SK-N-SH (cell line): ENCODE measurements around the gene IFNG. TPM values are rescaled to one million over a fixed set of nuclear protein-coding genes. Genes with fewer than 3 reads are reported as not detected.

ENCODE experiments used
- CTCF ChIA-PET: fragments of 300-600, 350-600 bp; formaldehyde crosslinking; extraction: SDS; loops from one replicate; lab custom pipeline; 2021; lab: Yijun Ruan, JAX
- POLR2A ChIA-PET: fragments of 350-600 bp; sonication (Branson Sonifier 250); formaldehyde crosslinking; extraction: SDS; loops from one replicate; lab custom pipeline; 2020; ENCODE audit warnings: antibody characterized with exemption, inconsistent platforms; lab: Yijun Ruan, JAX
- DNase-seq: peaks from one replicate; pipeline ENCODE4 v3.0.0; 2012
- H2AFZ ChIP-seq: fragments of 200-600 bp; sonication (generic); 2 replicates; pipeline ENCODE4 v1.8.1; 2016; ENCODE audit warnings: antibody characterized with exemption, mild to moderate bottlenecking, low read depth
- H3F3A ChIP-seq: fragments of 200-600 bp; sonication (generic); replicated peaks from 2 replicates; pipeline ENCODE3; 2016; ENCODE audit warnings: antibody characterized with exemption, mild to moderate bottlenecking; ENCODE audit not compliant: insufficient read depth
- H3K27ac ChIP-seq, 2 experiments: fragments of 200-500 bp in 1 of 2; fragments of 200-600 bp in 1 of 2; sonication (Bioruptor generic) in 1 of 2; sonication (generic), shearing (Covaris generic) in 1 of 2; 2 replicates each; pipeline versions ENCODE4 v1.5.1 to v1.6.1; 2014 to 2016; ENCODE audit warnings: low read depth in 2 of 2, inconsistent platforms in 1 of 2, low read length in 1 of 2, mild to moderate bottlenecking in 1 of 2, mixed read lengths in 1 of 2
- H3K27me3 ChIP-seq: fragments of 200-600 bp; sonication (generic), shearing (Covaris generic); 2 replicates; pipeline ENCODE4 v1.6.1; 2016; ENCODE audit warnings: mixed run types; ENCODE audit not compliant: insufficient read depth
- H3K36me3 ChIP-seq, 2 experiments: fragments of 200-500 bp in 1 of 2; fragments of 200-600 bp in 1 of 2; sonication (Bioruptor generic) in 1 of 2; sonication (generic) in 1 of 2; replicated peaks in 1 of 2; 2 replicates each; pipeline versions ENCODE3 to v1.5.1; 2014 to 2016; ENCODE audit warnings: low read length in 1 of 2, mild to moderate bottlenecking in 1 of 2; ENCODE audit not compliant: insufficient read depth in 2 of 2, control insufficient read depth in 1 of 2
- H3K4me1 ChIP-seq, 2 experiments: fragments of 200-500 bp in 1 of 2; fragments of 200-600 bp in 1 of 2; sonication (Bioruptor generic) in 1 of 2; sonication (generic), shearing (Covaris generic) in 1 of 2; 2 replicates each; pipeline versions ENCODE4 v1.5.1 to v1.6.1; 2014 to 2016; ENCODE audit warnings: low read depth in 1 of 2, low read length in 1 of 2, mixed run types in 1 of 2; ENCODE audit not compliant: insufficient read depth in 2 of 2, control insufficient read depth in 1 of 2
- H3K4me2 ChIP-seq: fragments of 200-600 bp; sonication (generic), shearing (Covaris generic); 2 replicates; pipeline ENCODE4 v1.6.1; 2017; ENCODE audit warnings: mixed run types
- H3K4me3 ChIP-seq, 2 experiments: fragments of 200-500 bp in 1 of 2; fragments of 200-600 bp in 1 of 2; sonication (Bioruptor generic) in 1 of 2; sonication (generic), shearing (Covaris generic) in 1 of 2; 2 replicates each; pipeline versions ENCODE4 v1.5.1 to v1.8.1; 2014 to 2016; ENCODE audit warnings: low read depth in 2 of 2, inconsistent platforms in 1 of 2, low read length in 1 of 2, mild to moderate bottlenecking in 1 of 2, mixed read lengths in 1 of 2, moderate library complexity in 1 of 2
- H3K79me2 ChIP-seq: fragments of 200-600 bp; sonication (generic); 2 replicates; pipeline ENCODE4 v1.8.1; 2017; ENCODE audit warnings: mild to moderate bottlenecking; ENCODE audit not compliant: insufficient read depth
- H3K9ac ChIP-seq: fragments of 200-600 bp; sonication (generic); 2 replicates; pipeline ENCODE4 v1.6.1; 2017; ENCODE audit warnings: mixed run types
- H3K9me2 ChIP-seq: fragments of 200-600 bp; sonication (generic); 2 replicates; pipeline ENCODE4 v1.6.1; 2017; ENCODE audit warnings: mixed run types
- H3K9me3 ChIP-seq: fragments of 200-600 bp; sonication (generic); 2 replicates; pipeline ENCODE4 v1.6.1; 2017; ENCODE audit warnings: mixed run types, mild to moderate bottlenecking, moderate library complexity
- H4K20me1 ChIP-seq: fragments of 200-600 bp; sonication (generic); 2 replicates; pipeline ENCODE4 v1.6.1; 2017; ENCODE audit warnings: mild to moderate bottlenecking, mixed run types; ENCODE audit not compliant: insufficient read depth
- CHD2 ChIP-seq: fragments of 150-350 bp; IDR thresholded peaks from 2 replicates; pipeline ENCODE4 v1.6.1; 2018; ENCODE audit warnings: low read length; ENCODE audit not compliant: partially characterized antibody
- EZH2phosphoT487 ChIP-seq: fragments of 200-600 bp; sonication (generic); IDR thresholded peaks from 2 replicates; pipeline ENCODE4 v1.6.1; 2017; ENCODE audit warnings: low read depth, mixed run types, mild to moderate bottlenecking, antibody characterized with exemption, moderate library complexity, borderline replicate concordance
- FOXJ3 ChIP-seq: sonication (generic); formaldehyde crosslinking; IDR thresholded peaks from 2 replicates; pipeline ENCODE4 v1.5.1; 2020; ENCODE audit warnings: mild to moderate bottlenecking, missing genetic modification reagents
- GATA2 ChIP-seq: sonication (generic); formaldehyde crosslinking; IDR thresholded peaks from 2 replicates; pipeline ENCODE4 v1.5.0; 2020; ENCODE audit warnings: mild to moderate bottlenecking, missing genetic modification reagents
- JUND ChIP-seq: IDR thresholded peaks from 2 replicates; pipeline ENCODE4 v1.4.0; 2012
- MAX ChIP-seq: IDR thresholded peaks from 2 replicates; pipeline ENCODE4 v1.4.0; 2012; ENCODE audit warnings: low read depth
- MXI1 ChIP-seq: IDR thresholded peaks from 2 replicates; pipeline ENCODE4 v1.6.1; 2012; ENCODE audit warnings: mild to moderate bottlenecking, low read depth, low read length, improper control_type of control experiment
- NRF1 ChIP-seq: IDR thresholded peaks from 2 replicates; pipeline ENCODE4 v1.6.1; 2012; ENCODE audit warnings: low read depth, mild to moderate bottlenecking, low read length
- PBX3 ChIP-seq: IDR thresholded peaks from 2 replicates; pipeline ENCODE4; 2012
- POLR2AphosphoS5 ChIP-seq: IDR thresholded peaks from 2 replicates; pipeline ENCODE4 v1.6.1; 2012; ENCODE audit warnings: low read depth, low read length
- RAD21 ChIP-seq: IDR thresholded peaks from 2 replicates; pipeline ENCODE4 v1.6.1; 2012; ENCODE audit warnings: mild to moderate bottlenecking, low read length
- SIN3A ChIP-seq: IDR thresholded peaks from 2 replicates; pipeline ENCODE4 v1.6.1; 2012; ENCODE audit warnings: low read depth, mild to moderate bottlenecking, low read length, moderate library complexity, borderline replicate concordance
- TAF1 ChIP-seq: IDR thresholded peaks from 2 replicates; pipeline ENCODE4 v1.6.1; 2012; ENCODE audit warnings: low read depth, mild to moderate bottlenecking, low read length, moderate library complexity, borderline replicate concordance
- TCF12 ChIP-seq: IDR thresholded peaks from 2 replicates; pipeline ENCODE4 v1.4.0; 2012
- USF2 ChIP-seq: fragments of 150-350 bp; IDR thresholded peaks from 2 replicates; pipeline ENCODE4 v1.6.1; 2017; ENCODE audit warnings: antibody characterized with exemption, low read length, low read depth, borderline replicate concordance
- YY1 ChIP-seq: IDR thresholded peaks from 2 replicates; pipeline ENCODE4 v1.4.0; 2012; ENCODE audit warnings: low read depth, mild to moderate bottlenecking
- ZBTB33 ChIP-seq: IDR thresholded peaks from 2 replicates; pipeline ENCODE4 v1.4.0; 2012; ENCODE audit warnings: low read depth, borderline replicate concordance
- whole genome bisulfite sequencing: methylation state at CpG from one replicate; pipeline ENCODE4 v1.1.6; 2017; ENCODE audit warnings: low lambda C conversion rate; 5-methylcytosine and 5-hydroxymethylcytosine counted together
- polyA plus RNA-seq, 3 experiments: library from polyadenylated mRNA; depleted of rRNA; stranded (reverse); fragments of >200 nt; gene quantifications; 2 replicates each; pipeline ENCODE4 v1.2.3, GENCODE V29; 2012

IFNG gene
- polyA plus RNA-seq, 1 of the 3 experiments (the other 2 are of a cell fraction) = not detected

- TF ChIP-seq MAX (no peak), FOXJ3 (CRISPR knock-in tag) (no peak), PBX3 (no peak)
Observed at GRCh38 chr12:68207276-68207675, 47.7 kb upstream of the IFNG start (continued).

- Histone ChIP-seq H4K20me1 (no peaks in the 10 kb centered on the region), H3K79me2 (no peaks in the 10 kb centered on the region), H3K9ac (no peak overlapping the region)
- ChIA-PET POLR2A (no interaction called here), CTCF (interaction anchor here (3.5 kb wide), 1 partner anchor 16 kb away, joined by 21 read pairs; no protein-coding TSS in a partner anchor)
- DNase-seq = no peak
- TF ChIP-seq NRF1 (no peak), JUND (no peak), TAF1 (no peak), RAD21 (no peak), USF2 (no peak), ZBTB33 (no peak), POLR2AphosphoS5 (no peak), EZH2phosphoT487 (no peak), CHD2 (no peak), MAX (no peak), TCF12 (no peak), GATA2 (CRISPR knock-in tag) (no peak), YY1 (no peak), MXI1 (no peak), PBX3 (no peak), SIN3A (no peak)
- TF ChIP-seq, all 33 proteins: peak for 0
- H3K27ac ChIP-seq = no peak overlapping the region
- 0% methylated on average over 1 of the region's 1 CpG for WGBS
- no peaks in the 10 kb centered on the region for H3K9me2 ChIP-seq
- H3K4me1 ChIP-seq = peaks cover 0 to 4% of the 10 kb centered on the region in 2 experiments; a peak in 3 of 4 replicates
- H3K9me3 ChIP-seq = no peaks in the 10 kb centered on the region
- H3K36me3 ChIP-seq = no peaks in the 10 kb centered on the region
- H3K4me3 ChIP-seq = no peak overlapping the region
- H3K4me2 ChIP-seq = no peak overlapping the region
- H2AFZ ChIP-seq = no peak overlapping the region
- H3K27me3 ChIP-seq = peaks cover 4% of the 10 kb centered on the region; the same call in 1 of the 2 replicates
- peaks cover under 1% of the 10 kb centered on the region for H3F3A ChIP-seq
Observed at GRCh38 chr12:68206446-68206845, 46.9 kb upstream of the IFNG start.
